ENCODE results near the gene HNRNPH1.

DNA sequence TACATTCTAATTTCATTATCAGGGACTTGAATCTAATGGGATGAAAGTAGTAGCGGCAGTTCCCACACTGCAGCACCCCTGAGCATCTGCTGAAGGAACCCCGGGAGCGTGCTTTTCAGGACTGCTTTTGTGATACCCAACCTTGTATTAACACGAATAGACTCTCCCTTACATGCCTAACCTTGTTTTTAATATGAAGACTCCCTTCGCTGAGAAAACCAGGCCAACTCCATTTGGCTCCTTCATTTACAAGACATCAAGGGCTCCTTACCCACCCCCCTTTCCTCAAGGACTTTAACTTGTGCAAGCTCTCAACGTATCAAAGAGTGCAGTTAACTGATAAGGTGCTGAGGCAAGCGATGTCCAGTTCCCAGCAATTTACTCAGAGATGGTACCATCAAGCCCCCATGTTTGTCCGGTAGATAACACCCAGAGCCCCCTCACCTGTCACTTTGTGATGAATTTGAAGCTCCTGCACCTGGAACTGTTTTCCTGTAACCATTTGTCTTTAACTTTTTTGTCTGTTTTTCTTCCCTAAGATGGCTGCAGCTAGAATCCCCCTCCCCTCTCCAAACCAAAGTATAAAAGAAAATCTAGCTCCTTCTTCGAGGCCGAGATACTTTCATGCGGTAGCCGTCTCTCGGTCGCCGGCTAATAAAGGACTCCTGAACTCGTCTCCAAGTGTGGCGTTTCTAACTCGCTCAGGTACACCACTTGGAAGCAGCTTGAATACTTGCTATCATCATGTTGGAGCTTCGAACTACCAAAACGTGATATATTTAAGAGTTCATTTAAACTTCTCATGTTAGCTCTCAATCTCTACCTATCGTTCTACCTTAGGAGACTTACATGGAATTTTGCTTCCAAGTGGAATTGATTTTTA, 10.7 kb downstream of the HNRNPH1 start:
- TF ChIP-seq CTCF (IDR thresholded peaks at IDR 0.05) (no peak), ZFX (IDR thresholded peaks at IDR 0.05; ENCODE audit: borderline replicate concordance) (no peak)

All from 22Rv1 (cell line).